HepG2 (cell line): ENCODE results near the gene MROH2A.

Experiments
- ELF1 ChIP-seq: sonication (generic); formaldehyde crosslinking; IDR thresholded peaks from 2 replicates; pipeline ENCODE4 v1.4.0; 2020; ENCODE audit warnings: missing genetic modification reagents
- EP300 ChIP-seq, 3 experiments: sonication (generic) in 1 of 3; formaldehyde crosslinking in 1 of 3; IDR thresholded peaks; 2 replicates each; pipeline versions ENCODE4 v1.5.1 to v1.6.1; 2011 to 2020; ENCODE audit warnings: low read depth in 2 of 3, low read length in 2 of 3, borderline replicate concordance in 1 of 3, improper control_type of control experiment in 1 of 3, mild to moderate bottlenecking in 1 of 3, missing genetic modification reagents in 1 of 3, moderate library complexity in 1 of 3
- EZH2 ChIP-seq: conservative IDR thresholded peaks from 2 replicates; pipeline ENCODE4 v1.6.1; 2012; ENCODE audit warnings: mild to moderate bottlenecking, low read depth, low read length, moderate library complexity
- KMT2B ChIP-seq: IDR thresholded peaks from 2 replicates; pipeline ENCODE4 v1.6.1; 2016; ENCODE audit warnings: missing genetic modification reagents, missing compliant biosample characterization
- MXI1 ChIP-seq: IDR thresholded peaks from 3 replicates; pipeline ENCODE4 v1.6.1; 2012; ENCODE audit warnings: low read depth, low read length, inconsistent platforms, borderline replicate concordance
- POLR2AphosphoS5 ChIP-seq: IDR thresholded peaks from 2 replicates; pipeline ENCODE4 v1.6.1; 2012; ENCODE audit warnings: low read depth, low read length
- RAD21 ChIP-seq: fragments of 450-650 bp; formaldehyde crosslinking; IDR thresholded peaks from 2 replicates; pipeline ENCODE4 v1.5.0; 2020; ENCODE audit warnings: mild to moderate bottlenecking
- SOX13 ChIP-seq, 3 experiments: fragments of 450-650 bp in 1 of 3; sonication (generic) in 1 of 3; formaldehyde crosslinking in 1 of 3; IDR thresholded peaks in 2 of 3; conservative IDR thresholded peaks in 1 of 3; 2 replicates each; pipeline versions ENCODE4 v1.5.0 to v1.6.1; 2016 to 2020; ENCODE audit warnings: antibody characterized with exemption in 1 of 3, mild to moderate bottlenecking in 1 of 3, missing compliant biosample characterization in 1 of 3, missing genetic modification reagents in 1 of 3, moderate library complexity in 1 of 3
- ZNF205 ChIP-seq: IDR thresholded peaks from 2 replicates; pipeline ENCODE4 v1.6.1; 2018; ENCODE audit warnings: missing biosample characterization, missing genetic modification reagents
- ZNF572 ChIP-seq: sonication (generic); formaldehyde crosslinking; IDR thresholded peaks from 2 replicates; pipeline ENCODE4 v1.5.1; 2020; ENCODE audit warnings: mild to moderate bottlenecking, missing genetic modification reagents
- TF ChIP-seq, protein P1 (sequence below), 2 experiments: sonication (generic) in 1 of 2; formaldehyde crosslinking in 1 of 2; IDR thresholded peaks; 2 replicates each; pipeline versions ENCODE4 v1.5.1 to v1.6.1; 2011 to 2020; ENCODE audit warnings: borderline replicate concordance in 1 of 2, low read depth in 1 of 2, low read length in 1 of 2, mild to moderate bottlenecking in 1 of 2, missing genetic modification reagents in 1 of 2, moderate library complexity in 1 of 2
- TF ChIP-seq, protein P2 (sequence below): sonication (generic); formaldehyde crosslinking; IDR thresholded peaks from 2 replicates; pipeline ENCODE4 v1.5.0; 2020; ENCODE audit warnings: missing genetic modification reagents
- TF ChIP-seq, protein P3 (sequence below): sonication (generic); formaldehyde crosslinking; IDR thresholded peaks from 2 replicates; pipeline ENCODE4 v1.5.0; 2020; ENCODE audit warnings: missing genetic modification reagents

DNA sequence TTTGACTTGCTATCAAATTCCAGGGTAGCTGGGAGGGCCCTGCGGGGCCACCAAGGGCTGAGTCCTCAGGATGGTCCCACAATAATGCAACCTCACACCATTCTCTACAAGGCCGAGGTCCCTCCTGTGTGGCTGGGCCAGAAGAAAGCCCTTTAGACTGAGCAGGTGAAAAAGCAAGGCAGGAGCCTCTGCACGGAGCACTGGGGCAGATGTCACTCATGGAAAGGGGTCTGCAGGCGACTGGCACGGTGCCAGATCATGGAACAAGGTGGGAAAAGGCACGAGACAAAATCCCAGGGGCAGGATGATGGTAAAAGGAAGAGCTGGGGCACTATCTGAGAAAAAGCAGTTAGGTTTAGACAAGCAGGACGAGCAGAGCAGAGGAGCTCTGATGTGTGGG is 60.1 kb downstream of the MROH2A start:
- no peak for TF ChIP-seq ZNF205
- TF ChIP-seq MXI1 = no peak
- TF ChIP-seq POLR2AphosphoS5 = no peak
- TF ChIP-seq, protein P1, sequence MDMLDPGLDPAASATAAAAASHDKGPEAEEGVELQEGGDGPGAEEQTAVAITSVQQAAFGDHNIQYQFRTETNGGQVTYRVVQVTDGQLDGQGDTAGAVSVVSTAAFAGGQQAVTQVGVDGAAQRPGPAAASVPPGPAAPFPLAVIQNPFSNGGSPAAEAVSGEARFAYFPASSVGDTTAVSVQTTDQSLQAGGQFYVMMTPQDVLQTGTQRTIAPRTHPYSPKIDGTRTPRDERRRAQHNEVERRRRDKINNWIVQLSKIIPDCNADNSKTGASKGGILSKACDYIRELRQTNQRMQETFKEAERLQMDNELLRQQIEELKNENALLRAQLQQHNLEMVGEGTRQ (IDR thresholded peaks at IDR 0.05; ENCODE audit: low read depth, low read length) = no peak
- TF ChIP-seq, protein P1 (CRISPR knock-in tag; IDR thresholded peaks at IDR 0.05; ENCODE audit: borderline replicate concordance) = no peak
- TF ChIP-seq SOX13 (IDR thresholded peaks at IDR 0.05) = no peak
- no peak for TF ChIP-seq SOX13 (CRISPR knock-in tag; conservative IDR thresholded peaks at IDR 0.05 in 1 of 2, IDR thresholded peaks at IDR 0.05 in 1 of 2)
- no peak for TF ChIP-seq ELF1
- TF ChIP-seq KMT2B (CRISPR knock-in tag) = no peak
- no peak for TF ChIP-seq EP300 (IDR thresholded peaks at IDR 0.05; ENCODE audit: low read depth in 2 of 2, low read length in 2 of 2)
- TF ChIP-seq EP300 (CRISPR knock-in tag; IDR thresholded peaks at IDR 0.05; ENCODE audit: borderline replicate concordance) = no peak
- TF ChIP-seq, protein P2, sequence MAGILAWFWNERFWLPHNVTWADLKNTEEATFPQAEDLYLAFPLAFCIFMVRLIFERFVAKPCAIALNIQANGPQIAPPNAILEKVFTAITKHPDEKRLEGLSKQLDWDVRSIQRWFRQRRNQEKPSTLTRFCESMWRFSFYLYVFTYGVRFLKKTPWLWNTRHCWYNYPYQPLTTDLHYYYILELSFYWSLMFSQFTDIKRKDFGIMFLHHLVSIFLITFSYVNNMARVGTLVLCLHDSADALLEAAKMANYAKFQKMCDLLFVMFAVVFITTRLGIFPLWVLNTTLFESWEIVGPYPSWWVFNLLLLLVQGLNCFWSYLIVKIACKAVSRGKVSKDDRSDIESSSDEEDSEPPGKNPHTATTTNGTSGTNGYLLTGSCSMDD (CRISPR knock-in tag) = no peak
- TF ChIP-seq, protein P3, sequence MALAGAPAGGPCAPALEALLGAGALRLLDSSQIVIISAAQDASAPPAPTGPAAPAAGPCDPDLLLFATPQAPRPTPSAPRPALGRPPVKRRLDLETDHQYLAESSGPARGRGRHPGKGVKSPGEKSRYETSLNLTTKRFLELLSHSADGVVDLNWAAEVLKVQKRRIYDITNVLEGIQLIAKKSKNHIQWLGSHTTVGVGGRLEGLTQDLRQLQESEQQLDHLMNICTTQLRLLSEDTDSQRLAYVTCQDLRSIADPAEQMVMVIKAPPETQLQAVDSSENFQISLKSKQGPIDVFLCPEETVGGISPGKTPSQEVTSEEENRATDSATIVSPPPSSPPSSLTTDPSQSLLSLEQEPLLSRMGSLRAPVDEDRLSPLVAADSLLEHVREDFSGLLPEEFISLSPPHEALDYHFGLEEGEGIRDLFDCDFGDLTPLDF = no peak
- no peak for TF ChIP-seq ZNF572 (CRISPR knock-in tag)
- TF ChIP-seq RAD21 (CRISPR knock-in tag) = no peak
- TF ChIP-seq EZH2 = no peak
